Liver (tissue), 3 donors: ENCODE data around the gene CRISPLD2.

Experiments used
- CTCF ChIP-seq: fragments of 150-350 bp; IDR thresholded peaks from 2 replicates; pipeline ENCODE4 v1.5.1; 2017; ENCODE audit warnings: improper control_type of control experiment, low read depth, low read length; ENCODE audit not compliant: missing input control
- FOXA1 ChIP-seq: IDR thresholded peaks from 2 replicates; pipeline ENCODE4 v1.6.1; 2016; ENCODE audit warnings: antibody characterized with exemption
- GABPA ChIP-seq, 2 donors: IDR thresholded peaks in 1 of 2; conservative IDR thresholded peaks in 1 of 2; 2 replicates each; pipeline ENCODE4 v1.6.1; 2016; ENCODE audit warnings: antibody characterized with exemption in 2 of 2, mild to moderate bottlenecking in 1 of 2, moderate library complexity in 1 of 2
- MAX ChIP-seq: IDR thresholded peaks from 2 replicates; pipeline ENCODE4 v1.6.1; 2016; ENCODE audit warnings: antibody characterized with exemption
- RAD21 ChIP-seq, 2 donors: IDR thresholded peaks; 2 replicates each; pipeline ENCODE4 v1.6.1; 2016; ENCODE audit warnings: antibody characterized with exemption in 2 of 2, mild to moderate bottlenecking in 2 of 2
- REST ChIP-seq: IDR thresholded peaks from 2 replicates; pipeline ENCODE4 v1.6.1; 2016; ENCODE audit warnings: antibody characterized with exemption, mild to moderate bottlenecking
- RXRA ChIP-seq, 2 donors: IDR thresholded peaks; 2 replicates each; pipeline ENCODE4 v1.6.1; 2017 to 2018; ENCODE audit warnings: antibody characterized with exemption in 2 of 2, mild to moderate bottlenecking in 1 of 2
- YY1 ChIP-seq: IDR thresholded peaks from 2 replicates; pipeline ENCODE4 v1.6.1; 2016; ENCODE audit warnings: antibody characterized with exemption, mild to moderate bottlenecking
- donor health status: healthy.
- donor health status: healthy.

- TF ChIP-seq CTCF, result peak; percentile 80
- TF ChIP-seq GABPA (IDR thresholded peaks at IDR 0.05 in 1 of 2, conservative IDR thresholded peaks at IDR 0.05 in 1 of 2), result no peak
- no peak for TF ChIP-seq MAX
- TF ChIP-seq RXRA (IDR thresholded peaks at IDR 0.05), result no peak
- no peak for TF ChIP-seq YY1
- TF ChIP-seq RAD21 (IDR thresholded peaks at IDR 0.05), result peak; percentile 91 to 93
- no peak for TF ChIP-seq REST
- TF ChIP-seq FOXA1, result no peak
These were observed 105.4 kb downstream of the CRISPLD2 start for GRCh38 chr16:84925092-84925772.
